NT2/D1 (cell line): ENCODE data around the gene IL16.

Experiments used
- SUZ12 ChIP-seq: IDR thresholded peaks from 2 replicates; pipeline ENCODE4 v1.6.1; 2011; ENCODE audit not compliant: insufficient read length, insufficient read depth; ENCODE audit errors: extremely low read depth
- YY1 ChIP-seq: IDR thresholded peaks from 2 replicates; pipeline ENCODE4 v1.6.1; 2011; ENCODE audit not compliant: insufficient read length, insufficient read depth
- ZNF274 ChIP-seq: IDR thresholded peaks from 2 replicates; pipeline ENCODE4 v1.6.1; 2011; ENCODE audit warnings: mild to moderate bottlenecking, low read depth, low read length

- no peak for TF ChIP-seq SUZ12
- TF ChIP-seq YY1: no peak
- no peak for TF ChIP-seq ZNF274
Measured at GRCh38 chr15:81184188-81184587, 12.5 kb upstream of the IL16 start.
